Measurements from ENCODE around the gene TP53AIP1.

Gene TP53AIP1

DNA sequence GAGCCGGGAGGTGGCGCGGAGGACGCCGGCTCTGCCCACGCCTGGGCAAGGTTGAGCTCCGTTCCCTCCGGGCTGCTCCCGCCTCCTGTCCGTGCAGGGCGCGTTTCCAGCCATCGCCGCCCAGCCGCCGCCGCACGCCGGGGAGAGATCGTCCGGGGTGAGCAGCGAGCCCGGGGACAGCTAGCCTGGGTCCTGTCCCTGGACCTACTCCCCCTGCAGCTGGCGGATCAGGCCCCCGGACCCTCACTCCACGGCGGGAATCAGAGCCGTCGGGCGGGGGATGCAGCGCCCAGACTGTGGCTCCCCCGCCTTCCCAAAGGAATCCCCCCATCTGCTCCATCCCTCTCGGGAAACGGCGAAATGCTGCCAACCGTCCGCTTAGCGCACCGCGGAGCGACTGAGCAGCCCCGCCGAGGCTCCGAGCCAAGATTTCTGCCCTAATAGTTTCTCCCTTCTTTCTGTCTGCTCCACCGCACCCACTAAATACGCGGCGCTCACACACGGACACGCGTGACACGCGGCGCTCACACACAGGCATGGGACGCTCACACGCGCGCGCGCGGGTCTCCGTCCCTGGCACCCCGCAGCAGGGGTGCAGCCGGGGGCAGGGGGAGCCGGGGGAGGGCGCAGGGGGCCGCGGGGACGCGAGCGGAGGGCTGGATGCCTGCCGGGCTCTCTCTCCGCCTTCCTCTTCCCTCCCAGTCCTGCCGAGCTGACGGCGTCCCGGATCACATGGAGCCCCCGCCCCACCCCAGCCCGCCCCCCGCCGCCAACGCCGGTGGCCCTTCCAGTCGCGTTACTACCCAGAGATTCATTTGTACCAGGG lies 51.9 kb downstream of the TP53AIP1 start, which contains the start of gene KCNJ5:
Gene KCNJ5 (plus strand): TSS at position 814 of the 826 bp plus-strand sequence. CDS start 19,918 bp downstream, outside the sequence.
- DNase-seq (ENCODE audit: low read depth in 2 of 2) = no peak

DNA sequence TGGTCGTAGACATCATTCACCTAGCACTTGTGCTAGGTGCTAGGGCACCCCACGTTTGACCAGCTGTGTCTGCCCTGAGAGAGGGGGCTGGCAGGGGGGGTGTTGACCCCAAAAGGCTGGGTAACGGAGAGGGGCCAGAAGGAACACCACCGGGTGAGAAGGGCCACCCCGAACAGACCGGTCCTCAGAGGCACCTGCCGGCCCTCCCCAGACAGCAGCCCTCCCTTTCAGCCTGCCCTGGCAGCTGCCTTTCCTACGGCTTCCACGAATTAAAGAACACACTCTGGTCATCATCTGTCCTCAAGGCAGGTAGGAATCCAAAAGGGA lies 52.5 kb downstream of the TP53AIP1 start:
- DNase-seq (ENCODE audit: low read depth in 2 of 2) = no peak

DNA sequence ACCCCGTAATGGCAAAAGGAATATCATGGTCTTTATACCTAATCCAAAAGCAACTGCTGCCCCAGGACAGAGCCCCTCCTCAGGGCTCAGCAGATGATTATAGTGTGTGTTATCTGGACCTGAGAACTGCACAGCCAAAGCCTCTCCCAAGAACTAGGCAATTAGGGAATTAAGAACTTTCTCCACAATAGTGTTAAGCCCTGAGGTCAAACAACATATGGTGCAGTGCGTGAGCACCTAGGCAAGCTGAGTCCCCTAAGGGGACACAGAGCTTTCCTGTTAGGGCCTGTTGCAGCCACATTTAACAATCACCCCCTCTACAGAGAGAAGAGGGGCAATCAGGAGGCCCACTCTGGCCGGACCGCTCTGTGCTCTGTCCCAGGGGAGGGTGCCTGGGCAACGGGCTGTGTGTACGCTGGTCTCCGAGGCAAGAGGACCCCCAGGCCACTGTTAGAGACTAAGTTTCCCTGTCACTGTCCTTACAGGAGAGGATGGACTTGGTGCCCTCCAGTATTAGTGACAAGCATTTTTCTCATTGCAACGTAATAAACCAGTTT lies 52.9 kb downstream of the TP53AIP1 start:
- no peak for DNase-seq (ENCODE audit: low read depth in 2 of 2)

DNA sequence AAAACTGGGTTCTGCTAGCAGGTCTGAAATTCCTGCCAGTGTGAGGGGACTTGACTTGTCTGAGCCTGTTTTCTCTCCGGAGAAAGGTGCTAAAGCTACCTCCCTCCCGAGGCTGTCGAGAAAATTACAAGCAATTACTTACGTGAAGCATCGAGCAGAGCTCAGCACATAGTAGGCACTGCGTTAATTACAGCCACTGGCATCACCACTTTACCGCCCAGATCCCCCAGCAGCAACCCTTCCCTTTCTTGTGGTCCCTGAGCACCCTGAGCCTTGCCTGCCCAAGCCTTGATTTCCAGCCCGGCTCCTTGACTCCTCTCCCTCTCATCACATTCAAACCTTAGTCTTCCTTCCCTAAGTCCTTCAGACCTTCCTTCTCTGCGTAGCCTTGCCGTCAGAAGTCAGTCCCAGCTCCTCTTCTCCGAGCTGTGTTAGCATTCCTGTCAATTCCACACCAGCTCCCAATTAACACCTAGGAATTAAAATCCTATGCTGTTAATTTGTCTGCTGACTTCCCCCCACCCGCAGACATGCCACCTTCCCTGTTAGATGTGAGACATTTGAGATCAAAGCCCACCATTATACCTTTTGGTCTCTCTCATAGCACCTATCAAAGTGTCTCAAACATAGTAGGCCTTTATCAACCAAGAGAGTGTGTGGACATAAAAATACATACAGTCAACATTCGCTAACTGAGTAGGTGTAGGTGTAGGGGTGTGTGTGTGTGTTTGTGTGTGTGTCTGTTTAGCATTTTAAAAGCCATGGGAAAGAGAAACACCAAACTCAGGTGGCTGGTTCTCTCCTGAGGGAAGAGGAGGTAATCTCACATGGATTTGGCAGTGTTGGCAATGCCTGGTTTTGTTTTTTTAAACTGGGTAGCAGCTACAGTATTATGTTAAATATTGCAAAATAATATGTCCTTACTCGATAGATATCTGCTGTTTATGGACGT lies 54.4 kb downstream of the TP53AIP1 start:
- no peak for DNase-seq (ENCODE audit: low read depth in 2 of 2)

DNA sequence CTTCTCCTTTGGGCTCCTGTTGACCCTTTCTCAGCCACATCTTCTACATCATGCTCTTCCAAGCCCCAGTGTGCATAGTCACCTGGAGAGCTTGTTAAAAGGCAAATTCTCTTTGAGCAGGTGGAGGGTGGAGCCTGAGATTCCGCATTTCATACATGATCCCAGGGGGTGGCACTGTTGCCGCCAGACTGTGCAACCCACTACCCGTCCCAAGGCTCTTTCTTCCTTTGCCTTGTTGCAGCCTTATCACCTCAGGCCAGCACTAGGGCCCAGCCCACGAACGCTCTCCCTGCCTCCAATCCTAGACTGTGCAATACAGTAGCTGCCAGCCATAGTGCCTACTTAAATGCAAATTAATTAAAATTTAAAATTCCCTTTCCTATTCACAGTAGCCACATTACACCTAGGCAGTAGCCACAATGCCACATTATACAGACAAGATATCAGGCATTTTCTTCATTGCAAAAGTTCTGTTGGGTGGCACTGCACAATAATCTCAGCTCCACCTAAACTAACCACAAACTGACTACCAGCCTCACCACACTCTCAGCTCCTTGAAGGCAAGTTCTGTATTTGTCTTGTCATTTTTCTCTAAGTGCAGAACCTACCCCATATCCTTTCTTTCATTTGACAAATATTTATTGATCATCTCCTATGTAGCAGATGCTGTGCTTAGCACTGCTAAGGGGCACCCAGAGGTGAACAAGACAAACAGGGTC lies 56.1 kb downstream of the TP53AIP1 start:
- DNase-seq (ENCODE audit: low read depth in 2 of 2) = no peak

Data from stimulated activated CD8-positive, alpha-beta memory T cell treated with anti-CD3 and anti-CD28 coated beads, Interleukin-2, amount 100 ng/mL, for 1 hour (primary cell).